Ishikawa (cell line): ENCODE measurements around the gene ACACA.

ENCODE experiments used
- CEBPB ChIP-seq: IDR thresholded peaks from 2 replicates; pipeline ENCODE4 v1.6.1; 2012
- CREB1 ChIP-seq: IDR thresholded peaks from 2 replicates; pipeline ENCODE4 v1.6.1; 2012; ENCODE audit warnings: low read depth
- EGR1 ChIP-seq: IDR thresholded peaks from 2 replicates; pipeline ENCODE4 v1.6.1; 2012
- EP300 ChIP-seq: IDR thresholded peaks from 2 replicates; pipeline ENCODE4 v1.6.1; 2012; ENCODE audit warnings: borderline replicate concordance
- FOXM1 ChIP-seq: IDR thresholded peaks from 2 replicates; pipeline ENCODE4 v1.6.1; 2012; ENCODE audit warnings: low read depth, borderline replicate concordance
- MAX ChIP-seq: IDR thresholded peaks from 2 replicates; pipeline ENCODE4 v1.6.1; 2012
- NFIC ChIP-seq: IDR thresholded peaks from 2 replicates; pipeline ENCODE4 v1.6.1; 2012
- RAD21 ChIP-seq: IDR thresholded peaks from 2 replicates; pipeline ENCODE4 v1.6.1; 2012; ENCODE audit warnings: low read depth
- REST ChIP-seq: IDR thresholded peaks from 2 replicates; pipeline ENCODE4 v1.6.1; 2012; ENCODE audit warnings: low read depth, mild to moderate bottlenecking
- TAF1 ChIP-seq: IDR thresholded peaks from 2 replicates; pipeline ENCODE4 v1.6.1; 2012; ENCODE audit warnings: low read depth, mild to moderate bottlenecking
- TCF12 ChIP-seq: IDR thresholded peaks from 2 replicates; pipeline ENCODE4 v1.6.1; 2012; ENCODE audit warnings: low read depth
- TEAD4 ChIP-seq: IDR thresholded peaks from 2 replicates; pipeline ENCODE4 v1.6.1; 2012
- USF1 ChIP-seq: IDR thresholded peaks from 2 replicates; pipeline ENCODE4 v1.6.1; 2012
- YY1 ChIP-seq: IDR thresholded peaks from 2 replicates; pipeline ENCODE4 v1.6.1; 2012; ENCODE audit warnings: low read depth
- ZBTB7A ChIP-seq: IDR thresholded peaks from 2 replicates; pipeline ENCODE4 v1.6.1; 2012; ENCODE audit warnings: low read depth

ACACA gene

GRCh38 chr17:37388266-37388665 is 18.4 kb downstream of the ACACA start:
- TF ChIP-seq MAX, result no peak

- TF ChIP-seq TCF12, result no peak
- TF ChIP-seq CREB1, result no peak
- no peak for TF ChIP-seq TAF1
- TF ChIP-seq RAD21, result no peak
- no peak for TF ChIP-seq EP300
- no peak for TF ChIP-seq YY1
- no peak for TF ChIP-seq MAX
- no peak for TF ChIP-seq FOXM1
- no peak for TF ChIP-seq CEBPB
- TF ChIP-seq NFIC, result no peak
- no peak for TF ChIP-seq TEAD4
- TF ChIP-seq ZBTB7A, result no peak
- no peak for TF ChIP-seq REST
- TF ChIP-seq EGR1, result no peak
- no peak for TF ChIP-seq USF1
These were observed 20.2 kb downstream of the ACACA start for GRCh38 chr17:37386462-37386861.

GRCh38 chr17:37385474-37385990 is 21.1 kb downstream of the ACACA start:
- TF ChIP-seq CEBPB, result no peak
- no peak for TF ChIP-seq CREB1
- TF ChIP-seq EGR1, result no peak
- no peak for TF ChIP-seq ZBTB7A
- no peak for TF ChIP-seq FOXM1
- no peak for TF ChIP-seq EP300
- no peak for TF ChIP-seq REST
- no peak for TF ChIP-seq RAD21
- no peak for TF ChIP-seq USF1
- no peak for TF ChIP-seq NFIC
- no peak for TF ChIP-seq MAX
- TF ChIP-seq TCF12, result no peak
- TF ChIP-seq TEAD4, result no peak
- TF ChIP-seq YY1, result no peak
- no peak for TF ChIP-seq TAF1

- TF ChIP-seq USF1 (no peak), FOXM1 (no peak), NFIC (no peak), YY1 (no peak), EGR1 (no peak)
These were observed 22.0 kb downstream of the ACACA start for GRCh38 chr17:37384560-37385149.

- no peak for TF ChIP-seq RAD21
- no peak for TF ChIP-seq USF1
- TF ChIP-seq NFIC, result no peak
- no peak for TF ChIP-seq EGR1
- TF ChIP-seq CEBPB, result no peak
- no peak for TF ChIP-seq TAF1
- no peak for TF ChIP-seq TCF12
- no peak for TF ChIP-seq MAX
- no peak for TF ChIP-seq ZBTB7A
- no peak for TF ChIP-seq YY1
- no peak for TF ChIP-seq FOXM1
- TF ChIP-seq CREB1, result no peak
- no peak for TF ChIP-seq REST
- TF ChIP-seq EP300, result no peak
- no peak for TF ChIP-seq TEAD4
These were observed 24.6 kb downstream of the ACACA start for GRCh38 chr17:37382056-37382455.
